K562 (cell line): ENCODE measurements around the gene CACNA2D3. TPM values are rescaled to one million over a fixed set of nuclear protein-coding genes. Genes with fewer than 3 reads are reported as not detected.

ENCODE experiments used
- ATAC-seq: fragments of 200-7000 bp; cut with Tn5 transposase; 3 replicates; pipeline ENCODE4 v1.9.1; 2020; ENCODE audit warnings: moderate library complexity
- BruUV-seq: library from RNA; stranded (reverse); fragments of 400-500 nt; replicated peaks from 2 replicates; lab custom pipeline; 2021; lab: Mats Ljungman, UMichigan
- CTCF ChIA-PET: fragments of 300-600 bp; formaldehyde crosslinking; extraction: SDS; loops from one replicate; lab custom pipeline; 2021; ENCODE audit warnings: low intra/inter-chr PET ratio; lab: Yijun Ruan, JAX
- POLR2A ChIA-PET: fragments of 300-600, 350-650 bp; sonication (Branson Sonifier 250); formaldehyde crosslinking; extraction: SDS; loops from one replicate; lab custom pipeline; 2021; ENCODE audit warnings: antibody characterized with exemption, inconsistent platforms; lab: Yijun Ruan, JAX
- DNase-seq, 4 experiments: peaks; one replicate each; pipeline versions ENCODE4 v3.0.0 to v3.0.0-alpha.2; 2011 to 2018; ENCODE audit warnings: low spot score in 3 of 4, mixed read lengths in 3 of 4; ENCODE audit errors: extremely low read depth in 1 of 4
- FAIRE-seq: peaks from 2 replicates; lab custom pipeline; 2011; peaks lifted over from hg19 to GRCh38; lab: Jason Lieb, UNC
- H2AFZ ChIP-seq: 2 replicates; pipeline ENCODE4 v1.6.0; 2011; ENCODE audit warnings: low read depth, low read length, control low read depth, inconsistent platforms
- H3K27ac ChIP-seq: fragments of 200-600 bp; 3 replicates; pipeline ENCODE4 v1.8.0; 2011; ENCODE audit warnings: low read depth, mild to moderate bottlenecking, control low read depth, inconsistent platforms, low read length, moderate library complexity, mixed read lengths; ENCODE audit errors: extremely low read depth
- H3K27me3 ChIP-seq, 2 experiments: fragments of 300-600 bp in 1 of 2; 2 replicates in 1 of 2; 3 replicates in 1 of 2; pipeline versions ENCODE4 v1.6.0 to v1.8.0; 2011; ENCODE audit warnings: inconsistent platforms in 2 of 2, low read length in 2 of 2, mild to moderate bottlenecking in 1 of 2, mixed read lengths in 1 of 2, moderate library complexity in 1 of 2; ENCODE audit not compliant: control insufficient read depth in 2 of 2, insufficient read depth in 2 of 2
- H3K36me3 ChIP-seq: fragments of 300-600 bp; 3 replicates; pipeline ENCODE4 v1.8.0; 2011; ENCODE audit warnings: mild to moderate bottlenecking, low read length, inconsistent platforms; ENCODE audit not compliant: control insufficient read depth, insufficient read depth
- H3K4me1 ChIP-seq, 2 experiments: fragments of 200-600 bp in 1 of 2; replicated peaks in 1 of 2; 2 replicates in 1 of 2; 3 replicates in 1 of 2; pipeline versions ENCODE4 v1.5.1 to v1.8.0; 2011; ENCODE audit warnings: inconsistent platforms in 2 of 2, low read length in 2 of 2, mild to moderate bottlenecking in 1 of 2, mixed read lengths in 1 of 2, moderate library complexity in 1 of 2; ENCODE audit not compliant: control insufficient read depth in 2 of 2, insufficient read depth in 2 of 2
- H3K4me2 ChIP-seq: 2 replicates; pipeline ENCODE4 v1.6.1; 2011; ENCODE audit warnings: low read length, control low read depth, inconsistent platforms, mixed read lengths; ENCODE audit not compliant: insufficient read depth
- H3K4me3 ChIP-seq: fragments of 200-600 bp; sonication (generic), shearing (Covaris generic); 2 replicates; pipeline ENCODE4 v1.5.1; 2016; ENCODE audit warnings: control low read depth, inconsistent platforms
- H3K79me2 ChIP-seq: fragments of 200-600 bp; 3 replicates; pipeline ENCODE4 v1.8.0; 2011; ENCODE audit warnings: low read length, inconsistent platforms; ENCODE audit not compliant: control insufficient read depth, insufficient read depth
- H3K9ac ChIP-seq, 2 experiments: 2 replicates each; pipeline versions ENCODE4 v1.6.0 to v1.6.1; 2011; ENCODE audit warnings: low read depth in 2 of 2, low read length in 2 of 2, control low read depth in 1 of 2, inconsistent platforms in 1 of 2, mild to moderate bottlenecking in 1 of 2, mixed read lengths in 1 of 2; ENCODE audit not compliant: insufficient read depth in 1 of 2
- H3K9me1 ChIP-seq: one replicate; pipeline ENCODE4 v1.6.0; 2011; ENCODE audit warnings: inconsistent platforms, mild to moderate bottlenecking, low read length, moderate library complexity; ENCODE audit not compliant: control insufficient read depth, insufficient read depth
- H3K9me3 ChIP-seq: replicated peaks from 2 replicates; pipeline ENCODE4 v1.5.1; 2011; ENCODE audit warnings: low read depth, low read length, inconsistent platforms; ENCODE audit not compliant: control insufficient read depth, insufficient read depth
- H4K20me1 ChIP-seq: replicated peaks from 2 replicates; pipeline ENCODE4 v1.6.1; 2011; ENCODE audit warnings: low read length, inconsistent platforms, mixed read lengths; ENCODE audit not compliant: control insufficient read depth, insufficient read depth
- BRF2 ChIP-seq: IDR thresholded peaks from 3 replicates; pipeline ENCODE4 v1.6.1; 2011; ENCODE audit warnings: borderline replicate concordance, mild to moderate bottlenecking; ENCODE audit not compliant: insufficient read length, insufficient read depth
- CAMTA2 ChIP-seq: fragments of 250-450 bp; sonication (Bioruptor Pico); conservative IDR thresholded peaks from 2 replicates; pipeline ENCODE4 v1.5.1; 2022
- FOXP1 ChIP-seq: sonication (generic); formaldehyde crosslinking; IDR thresholded peaks from 2 replicates; pipeline ENCODE4 v1.8.0; 2022; ENCODE audit warnings: mild to moderate bottlenecking, missing genetic modification reagents
- GMEB1 ChIP-seq: fragments of 250-450 bp; sonication (Bioruptor Pico); IDR thresholded peaks from 2 replicates; pipeline ENCODE4 v1.4.0; 2020; ENCODE audit warnings: mild to moderate bottlenecking
- HDAC8 ChIP-seq: fragments of 450-650 bp; IDR thresholded peaks from 2 replicates; pipeline ENCODE4 v1.6.1; 2016; ENCODE audit warnings: mild to moderate bottlenecking, missing genetic modification characterization, moderate library complexity, missing compliant biosample characterization
- NCOA4 ChIP-seq: fragments of 450-650 bp; IDR thresholded peaks from 2 replicates; pipeline ENCODE4 v1.6.1; 2018; ENCODE audit warnings: mild to moderate bottlenecking; ENCODE audit not compliant: partially characterized antibody
- PATZ1 ChIP-seq: fragments of 250-450 bp; sonication (Bioruptor Pico); IDR thresholded peaks from 2 replicates; pipeline ENCODE4 v1.5.0; 2020; ENCODE audit warnings: mild to moderate bottlenecking, borderline replicate concordance
- PHF20 ChIP-seq: fragments of 450-650 bp; IDR thresholded peaks from 2 replicates; pipeline ENCODE4 v1.6.1; 2018; ENCODE audit not compliant: partially characterized antibody
- RNF2 ChIP-seq: sonication (generic); IDR thresholded peaks from 2 replicates; pipeline ENCODE4 v1.6.1; 2016
- SNAPC5 ChIP-seq: fragments of 250-450 bp; sonication (Bioruptor Pico); IDR thresholded peaks from 2 replicates; pipeline ENCODE4 v1.8.0; 2021; ENCODE audit warnings: moderate library complexity, mild to moderate bottlenecking, inconsistent platforms
- ZFP30 ChIP-seq: fragments of 250-450 bp; sonication (Bioruptor Pico); IDR thresholded peaks from 2 replicates; pipeline ENCODE4 v1.8.0; 2022; ENCODE audit warnings: moderate library complexity, mild to moderate bottlenecking, inconsistent platforms, borderline replicate concordance
- ZNF175 ChIP-seq: fragments of 200-800 bp; sonication (Bioruptor generic); IDR thresholded peaks from 2 replicates; pipeline ENCODE4 v1.6.1; 2016; ENCODE audit warnings: low read depth, mild to moderate bottlenecking, missing genetic modification characterization, missing compliant biosample characterization
- ZNF217 ChIP-seq: sonication (generic); formaldehyde crosslinking; IDR thresholded peaks from 2 replicates; pipeline ENCODE4 v1.8.0; 2022; ENCODE audit warnings: mild to moderate bottlenecking, missing genetic modification reagents
- ZNF24 ChIP-seq: fragments of 450-650 bp; IDR thresholded peaks from 2 replicates; pipeline ENCODE4 v1.6.1; 2016
- ZNF655 ChIP-seq: fragments of 250-450 bp; sonication (Bioruptor Pico); IDR thresholded peaks from 2 replicates; pipeline ENCODE4 v1.5.0; 2021
- ZNF764 ChIP-seq: fragments of 250-450 bp; sonication (Bioruptor Pico); IDR thresholded peaks from 2 replicates; pipeline ENCODE4 v1.4.0; 2020; ENCODE audit warnings: low read depth, mild to moderate bottlenecking, moderate library complexity
- WGBS: fragments of 100-300 bp; shearing (Covaris generic); methylation state at CpG from one replicate; pipeline ENCODE4 v1.1.6; 2016; ENCODE audit warnings: low coverage, mixed read lengths; ENCODE audit not compliant: insufficient coverage; ENCODE audit errors: missing lambda C conversion rate; 5-methylcytosine and 5-hydroxymethylcytosine counted together
- in situ Hi-C: fragments of 300-500 bp; cut with MboI; formaldehyde crosslinking; loops from 4 replicates; pipeline ENCODE4 v1.15.0; 2018; ENCODE audit warnings: inconsistent platforms, mixed read lengths
- intact Hi-C: fragments of 100-400 bp; cut with micrococcal nuclease; formaldehyde crosslinking; loops from 2 replicates; pipeline ENCODE4 v1.14.2; 2022
- polyA plus RNA-seq, 8 experiments: library from polyadenylated mRNA; depleted of rRNA in 4 of 8; stranded (reverse) in 5 of 8; unstranded in 3 of 8; fragments of >200 nt; fragmentation: Nextera tagmentation in 2 of 8; fragmentation: Illumina TruSeq in 1 of 8; extraction: Ambion mirVana in 2 of 8; extraction: Trizol in 1 of 8; gene quantifications; 2 replicates each; pipeline versions ENCODE4 v1.2.1 to v1.2.3, GENCODE V29; 2011 to 2014; ENCODE audit warnings: inconsistent platforms in 1 of 8, missing spikeins in 1 of 8
- total RNA-seq, 7 experiments: library from RNA; depleted of rRNA in 6 of 7; stranded (reverse); fragments of >200 nt in 6 of 7; fragmentation: Illumina TruSeq in 2 of 7; extraction: Trizol in 2 of 7; gene quantifications; 2 replicates each; pipeline versions ENCODE4 v1.2.1 to v1.2.3, GENCODE V29; 2011 to 2021; ENCODE audit warnings: low replicate concordance in 1 of 7

Gene CACNA2D3
- total and polyA plus RNA-seq, 9 of the 15 experiments (the other 6 are each of a cell fraction or from before 2014, with no cell fraction given): 0.01 TPM; not detected in 8

- TF ChIP-seq SNAPC5: no peak
- no peak for TF ChIP-seq HDAC8
- TF ChIP-seq CAMTA2 (CRISPR knock-in tag): no peak
- no peak for TF ChIP-seq ZNF175
- TF ChIP-seq ZNF24: no peak
- no peak for TF ChIP-seq RNF2
- TF ChIP-seq PATZ1 (CRISPR knock-in tag): no peak
- TF ChIP-seq NCOA4: no peak
Observed at GRCh38 chr3:54928046-54928770, 805.9 kb downstream of the CACNA2D3 start, which contains the start of gene LRTM1 (continued).

GRCh38 chr3:54931182-54931581 is 808.8 kb downstream of the CACNA2D3 start:
- WGBS: 0% methylated on average over 1 of the region's 4 CpGs
- Histone ChIP-seq H4K20me1 (no peaks in the 10 kb centered on the region), H3K9me1 (no peaks in the 10 kb centered on the region), H2AFZ (no peak overlapping the region), H3K27ac (no peak overlapping the region), H3K4me2 (no peak overlapping the region), H3K9me3 (no peaks in the 10 kb centered on the region), H3K9ac (no peak overlapping the region), H3K4me3 (no peak overlapping the region), H3K79me2 (no peaks in the 10 kb centered on the region), H3K36me3 (no peaks in the 10 kb centered on the region), H3K4me1 (peaks cover 0 to 5% of the 10 kb centered on the region in 2 experiments; a peak in 3 of 5 replicates), H3K27me3 (no peaks in the 10 kb centered on the region; a peak in 1 of 5 replicates)
- BruUV-seq: no TSS peak
- in situ Hi-C loops (no loop called here), intact Hi-C loops (no loop called here)
- ATAC-seq (no peak), DNase-seq (no peak), FAIRE-seq (no peak)
- ChIA-PET CTCF (no interaction called here), POLR2A (no interaction called here)
- TF ChIP-seq ZNF217 (CRISPR knock-in tag) (no peak), BRF2 (no peak), HDAC8 (no peak), ZFP30 (CRISPR knock-in tag) (no peak), GMEB1 (CRISPR knock-in tag) (no peak), FOXP1 (no peak), ZNF764 (no peak), ZNF655 (no peak), PHF20 (no peak)
